GM18502 (cell line): Measurements from ENCODE around the gene SLC26A1.
"Not testable (repeated sequence)": the region's sequence is repeated elsewhere in the genome, so short reads cannot be mapped to it uniquely, and the experiment has no call there.

Experiments
- ATAC-seq: cut with Tn5 transposase; IDR thresholded peaks from one replicate; pipeline ENCODE4 v1.9.1; 2021; ENCODE audit warnings: mild to moderate bottlenecking; ENCODE audit not compliant: unreplicated experiment, poor library complexity

The SLC26A1 gene

DNA sequence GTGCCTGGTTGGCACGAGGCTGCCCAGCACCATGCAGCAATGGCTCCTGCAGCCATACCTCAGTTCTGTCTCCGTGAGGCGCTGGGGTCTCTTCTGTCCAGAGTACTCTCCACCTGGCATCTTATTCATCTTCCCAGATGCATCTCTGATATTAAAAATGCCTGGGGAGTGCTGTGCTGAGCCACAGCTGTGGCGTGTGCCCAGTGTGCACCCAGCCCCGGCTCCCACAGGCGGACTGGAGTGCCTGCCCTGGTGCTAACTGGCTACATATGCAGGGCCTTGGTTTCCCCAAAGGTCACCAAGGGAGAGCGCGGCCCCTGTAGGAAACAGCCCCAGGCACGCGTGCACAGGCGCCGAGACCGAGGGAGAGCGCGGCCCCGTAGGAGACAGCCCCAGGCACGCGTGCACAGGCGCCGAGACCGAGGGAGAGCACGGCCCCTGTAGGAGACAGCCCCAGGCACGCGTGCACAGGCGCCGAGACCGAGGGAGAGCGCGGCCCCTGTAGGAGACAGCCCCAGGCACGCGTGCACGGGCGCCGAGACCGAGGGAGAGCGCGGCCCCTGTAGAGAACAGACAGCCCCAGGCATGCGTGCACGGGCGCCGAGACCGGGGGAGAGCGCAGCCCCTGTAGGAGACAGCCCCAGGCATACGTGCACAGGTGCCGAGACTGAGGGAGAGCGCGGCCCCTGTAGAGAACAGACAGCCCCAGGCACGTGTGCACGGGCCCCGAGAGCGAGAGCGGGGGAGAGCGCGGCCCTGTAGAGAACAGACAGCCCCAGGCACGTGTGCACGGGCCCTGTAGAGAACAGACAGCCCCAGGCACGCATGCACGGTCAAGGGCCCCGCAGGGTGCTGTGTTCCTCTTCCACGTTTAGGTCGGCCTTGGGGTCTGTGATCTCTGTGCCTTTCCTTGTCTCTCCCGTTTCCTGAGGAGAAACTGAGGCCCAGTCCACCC, 46.4 kb downstream of the SLC26A1 start:
- ATAC-seq = no peak

DNA sequence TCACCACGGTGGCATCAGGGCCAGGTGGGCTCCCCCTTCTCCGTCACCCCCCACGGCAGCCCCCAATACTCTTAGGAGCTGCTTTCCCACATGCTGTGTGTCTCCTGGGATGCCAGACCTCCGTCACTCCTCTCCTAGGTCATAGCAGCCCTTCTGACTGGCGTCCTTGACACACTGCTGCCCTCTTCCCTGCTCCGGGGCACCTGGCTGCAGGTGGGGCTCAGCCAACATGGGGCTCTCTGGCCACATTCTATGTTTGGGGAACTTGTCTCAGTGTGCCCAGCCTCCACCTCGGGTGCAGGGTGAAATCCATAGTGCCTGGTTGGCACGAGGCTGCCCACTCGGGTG, 47.1 kb downstream of the SLC26A1 start:
- ATAC-seq = no peak

DNA sequence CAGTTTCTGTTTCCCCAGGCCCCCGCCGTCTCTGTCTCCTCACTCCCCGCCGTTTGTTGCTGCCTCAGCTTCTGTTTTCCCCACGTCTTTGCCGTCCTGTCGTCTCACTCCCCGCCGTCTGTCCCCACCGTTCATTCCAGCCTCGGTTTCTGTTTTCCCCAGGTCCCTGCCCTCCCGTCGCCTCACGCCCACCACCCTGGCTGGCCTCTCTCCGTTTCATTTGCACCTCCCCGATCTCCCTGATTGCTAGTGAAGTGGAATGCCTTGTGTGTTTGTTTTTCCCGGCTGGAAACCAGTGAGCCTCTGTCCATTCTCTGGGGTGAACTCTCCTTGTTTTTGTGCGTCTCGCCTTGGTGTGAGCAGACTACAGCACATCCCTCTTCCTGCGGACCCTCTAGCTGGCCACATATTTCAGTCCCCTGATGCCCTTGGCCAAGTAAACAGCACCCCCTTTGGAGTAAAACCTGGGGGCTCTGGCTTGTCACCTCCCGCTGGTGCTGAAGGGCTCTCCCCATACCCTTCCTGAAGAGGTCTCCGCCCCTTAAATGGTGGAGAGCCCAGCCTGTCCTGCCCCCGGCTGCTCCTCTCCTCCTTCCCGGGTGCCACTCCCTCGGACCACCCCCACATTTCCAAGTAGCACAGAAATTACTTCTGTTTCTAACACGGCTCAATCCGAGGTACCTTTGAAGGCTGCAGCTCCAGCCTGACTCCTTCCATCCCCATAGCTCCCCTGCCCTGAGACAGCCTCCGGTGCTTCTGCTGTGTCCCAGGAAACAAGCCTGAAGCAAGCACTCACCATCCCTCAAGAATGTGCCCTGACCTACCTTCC, 47.7 kb downstream of the SLC26A1 start:
- ATAC-seq = no peak

DNA sequence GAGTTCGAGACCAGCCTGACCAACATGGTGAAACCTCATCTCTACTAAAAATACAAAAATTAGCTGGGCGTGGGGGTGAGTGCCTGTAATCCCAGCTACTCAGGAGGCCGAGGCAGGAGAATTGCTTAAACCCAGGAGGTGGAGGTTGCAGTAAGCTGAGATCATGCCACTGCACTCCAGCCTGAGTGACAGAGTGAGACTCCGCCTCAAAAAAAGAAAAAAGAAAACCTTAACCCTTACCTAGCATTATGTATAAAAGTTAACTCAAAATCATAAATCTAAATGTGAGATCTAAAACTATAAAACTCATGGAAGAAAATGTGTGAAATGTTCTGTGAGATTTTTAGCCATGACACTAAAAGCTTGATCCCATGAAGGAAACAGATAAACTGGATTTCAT, 53.7 kb downstream of the SLC26A1 start:
- not testable (repeated sequence) for ATAC-seq
